Measurements from ENCODE around the gene NDUFV3.

- TF ChIP-seq CTCF (IDR thresholded peaks at IDR 0.05; ENCODE audit: control extremely low read depth in 1 of 3, insufficient read depth in 1 of 3, low read depth in 1 of 3, low read length in 3 of 3) (no peak), POLR2A (IDR thresholded peaks at IDR 0.05; ENCODE audit: control extremely low read depth in 1 of 2, low read depth in 2 of 2, low read length in 2 of 2) (no peak; a peak in 1 of 3 replicates), RAD21 (IDR thresholded peaks at IDR 0.05 in 1 of 2, conservative IDR thresholded peaks at IDR 0.05 in 1 of 2; ENCODE audit: low read depth in 2 of 2, low read length in 2 of 2) (no peak), EP300 (IDR thresholded peaks at IDR 0.05; ENCODE audit: borderline replicate concordance in 1 of 2, low read depth in 2 of 2, low read length in 2 of 2) (no peak), GTF2F1 (IDR thresholded peaks at IDR 0.05; ENCODE audit: borderline replicate concordance, low read depth, low read length) (no peak), SUZ12 (IDR thresholded peaks at IDR 0.05; ENCODE audit: low read length) (no peak), SIN3A (conservative IDR thresholded peaks at IDR 0.05 in 1 of 2, IDR thresholded peaks at IDR 0.05 in 1 of 2; ENCODE audit: low read depth in 1 of 2, low read length in 2 of 2) (no peak)
- TF ChIP-seq, protein P1, sequence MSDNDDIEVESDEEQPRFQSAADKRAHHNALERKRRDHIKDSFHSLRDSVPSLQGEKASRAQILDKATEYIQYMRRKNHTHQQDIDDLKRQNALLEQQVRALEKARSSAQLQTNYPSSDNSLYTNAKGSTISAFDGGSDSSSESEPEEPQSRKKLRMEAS (IDR thresholded peaks at IDR 0.05): no peak
Observed at GRCh38 chr21:42873096-42873495, 20.0 kb upstream of the NDUFV3 start.

Data from H1 (cell line).